ENCODE results near the gene OR6K6.

DNA sequence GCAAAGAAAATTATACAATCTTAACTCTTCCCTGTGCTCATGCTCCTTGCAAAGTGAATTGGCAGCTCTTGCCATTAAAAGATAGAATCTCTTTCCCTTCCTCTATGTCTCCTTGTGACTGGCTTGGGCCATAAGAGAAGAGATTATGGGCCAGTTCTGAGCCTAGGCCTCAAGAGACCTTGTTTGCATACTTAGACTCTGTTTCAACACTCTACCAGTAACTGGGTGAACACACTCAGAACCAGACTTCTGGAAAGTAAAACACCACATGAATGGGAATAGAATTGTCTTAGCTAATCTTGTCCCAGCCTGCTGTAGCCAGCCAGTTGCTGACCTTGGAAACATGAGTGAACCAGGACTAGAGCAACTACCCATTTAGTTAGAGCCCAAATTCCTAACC lies 18.7 kb upstream of the OR6K6 start:
- TF ChIP-seq, protein P1, sequence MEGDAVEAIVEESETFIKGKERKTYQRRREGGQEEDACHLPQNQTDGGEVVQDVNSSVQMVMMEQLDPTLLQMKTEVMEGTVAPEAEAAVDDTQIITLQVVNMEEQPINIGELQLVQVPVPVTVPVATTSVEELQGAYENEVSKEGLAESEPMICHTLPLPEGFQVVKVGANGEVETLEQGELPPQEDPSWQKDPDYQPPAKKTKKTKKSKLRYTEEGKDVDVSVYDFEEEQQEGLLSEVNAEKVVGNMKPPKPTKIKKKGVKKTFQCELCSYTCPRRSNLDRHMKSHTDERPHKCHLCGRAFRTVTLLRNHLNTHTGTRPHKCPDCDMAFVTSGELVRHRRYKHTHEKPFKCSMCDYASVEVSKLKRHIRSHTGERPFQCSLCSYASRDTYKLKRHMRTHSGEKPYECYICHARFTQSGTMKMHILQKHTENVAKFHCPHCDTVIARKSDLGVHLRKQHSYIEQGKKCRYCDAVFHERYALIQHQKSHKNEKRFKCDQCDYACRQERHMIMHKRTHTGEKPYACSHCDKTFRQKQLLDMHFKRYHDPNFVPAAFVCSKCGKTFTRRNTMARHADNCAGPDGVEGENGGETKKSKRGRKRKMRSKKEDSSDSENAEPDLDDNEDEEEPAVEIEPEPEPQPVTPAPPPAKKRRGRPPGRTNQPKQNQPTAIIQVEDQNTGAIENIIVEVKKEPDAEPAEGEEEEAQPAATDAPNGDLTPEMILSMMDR (IDR thresholded peaks at IDR 0.05; ENCODE audit: insufficient read depth, low read depth, low read length): no peak
- no peak for TF ChIP-seq EZH2 (IDR thresholded peaks at IDR 0.05; ENCODE audit: insufficient read depth, low read length)
